ENCODE data around the gene HORMAD2.

HORMAD2 gene

GRCh38 chr22:30114361-30114760, 34.1 kb downstream of the HORMAD2 start:
- DNase-seq, result no peak

DNA sequence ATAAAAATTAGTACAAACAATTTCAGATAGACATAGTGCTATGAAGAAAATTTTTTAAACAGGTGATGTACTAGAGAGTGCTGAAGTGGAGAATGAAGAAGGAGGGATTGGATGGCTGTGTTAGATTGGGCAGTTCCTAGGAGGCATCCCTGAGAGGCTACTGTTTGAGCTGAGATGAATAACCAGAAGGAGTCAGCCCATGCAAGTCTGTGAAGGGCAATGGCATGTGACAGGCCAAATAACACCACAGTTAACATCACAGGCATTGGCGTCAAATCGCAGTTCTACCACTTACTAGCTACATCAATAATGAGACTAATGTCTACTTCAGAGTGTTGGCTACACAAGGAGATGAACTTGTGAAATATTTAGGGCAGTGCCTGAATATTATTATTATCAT, 35.4 kb downstream of the HORMAD2 start:
- DNase-seq, result no peak

DNA sequence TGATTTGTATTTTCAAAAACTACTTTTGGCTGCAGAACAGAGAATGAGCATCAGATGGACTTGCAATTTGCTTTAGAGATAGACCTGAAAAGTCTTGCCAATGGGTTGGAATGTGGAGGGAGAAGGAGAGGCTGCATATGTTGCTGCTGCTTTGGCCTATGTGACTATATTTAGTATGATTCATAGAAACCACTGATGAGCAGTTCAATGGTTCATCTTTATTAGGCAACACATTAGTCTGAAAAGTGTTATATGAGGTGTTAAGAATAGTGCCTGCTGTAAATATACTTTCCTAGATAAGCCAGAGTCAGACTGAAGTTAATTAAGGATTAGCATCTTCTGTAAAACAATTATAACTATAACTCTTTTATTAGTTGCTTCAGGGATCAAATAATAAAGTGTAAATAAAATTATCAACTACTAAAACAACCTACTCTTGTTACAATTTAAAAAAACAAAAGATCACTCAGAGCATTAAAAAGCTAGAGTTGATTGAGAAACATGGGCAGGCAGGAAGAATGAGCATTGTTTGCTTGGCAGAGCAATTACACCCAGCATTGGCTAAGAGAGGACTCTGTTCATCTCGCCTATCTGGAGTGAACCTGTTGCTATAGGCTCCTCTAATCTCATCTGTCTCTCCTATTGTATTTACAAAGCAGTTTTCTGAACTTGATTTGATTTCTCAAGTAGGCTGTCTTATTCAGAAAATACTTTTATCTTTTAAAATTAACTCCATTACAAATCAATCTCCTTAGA, 36.3 kb downstream of the HORMAD2 start:
- DNase-seq, result peak; percentile 55

DNA sequence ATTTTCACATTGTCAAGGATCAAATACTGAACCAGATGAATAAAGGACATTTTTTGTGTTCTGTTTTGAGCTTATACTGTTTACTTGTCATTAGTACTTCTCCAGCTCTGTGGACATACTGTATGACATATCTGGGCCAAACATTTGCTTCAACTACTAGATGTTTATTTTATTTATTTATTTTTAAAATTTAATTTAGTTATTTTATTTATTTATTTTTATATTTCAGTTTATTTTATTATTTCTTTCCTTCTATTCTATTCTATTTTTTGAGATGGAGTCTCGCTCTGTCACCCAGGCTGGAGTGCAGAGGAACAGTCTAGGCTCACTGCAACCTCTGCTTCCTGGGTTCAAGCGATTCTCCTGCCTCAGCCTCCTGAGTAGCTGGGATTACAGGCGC, 37.0 kb downstream of the HORMAD2 start:
- no peak for DNase-seq

- DNase-seq, result no peak
Observed at GRCh38 chr22:30118291-30118690, 38.0 kb downstream of the HORMAD2 start.

DNA sequence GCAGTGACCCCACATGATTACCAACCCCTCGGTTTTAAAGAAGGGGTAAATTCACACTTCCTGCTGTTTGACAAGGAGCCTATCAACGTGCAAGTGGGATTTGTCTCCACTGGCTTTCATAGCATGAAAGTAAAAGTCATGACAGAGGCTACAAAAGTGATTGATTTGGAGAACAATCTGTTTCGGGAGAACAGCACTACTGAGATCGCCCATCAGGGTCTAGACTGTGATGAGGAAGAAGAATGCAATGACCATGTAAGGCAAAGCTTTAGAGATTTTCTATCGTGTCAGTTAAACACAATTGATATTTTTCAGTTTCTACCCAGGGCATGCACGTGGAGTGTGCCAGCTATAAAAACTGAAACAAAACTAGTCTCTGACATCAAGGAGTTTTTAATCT, 41.7 kb downstream of the HORMAD2 start:
- DNase-seq, result no peak

DNA sequence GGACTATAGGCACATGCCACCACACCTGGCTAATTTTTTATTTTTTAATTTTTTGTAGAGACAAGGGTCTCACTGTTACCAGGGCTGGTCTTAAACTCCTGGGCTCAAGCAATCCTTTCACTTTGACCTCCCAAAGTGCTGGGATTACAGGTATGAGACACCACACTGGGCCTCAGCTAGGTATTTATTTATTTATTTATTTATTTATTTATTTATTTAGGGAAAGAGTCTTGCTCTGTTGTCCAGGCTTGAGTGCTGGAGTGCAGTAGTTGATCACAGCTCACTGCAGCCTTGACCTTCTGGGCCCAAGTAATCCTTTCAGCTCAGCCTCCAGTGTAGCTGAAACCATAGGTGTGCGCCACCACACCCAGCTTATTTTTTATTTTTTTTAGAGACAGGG, 43.2 kb downstream of the HORMAD2 start:
- DNase-seq, result no peak

- peak; percentile 19 for DNase-seq
Observed at GRCh38 chr22:30127749-30128166, 47.5 kb downstream of the HORMAD2 start.

DNA sequence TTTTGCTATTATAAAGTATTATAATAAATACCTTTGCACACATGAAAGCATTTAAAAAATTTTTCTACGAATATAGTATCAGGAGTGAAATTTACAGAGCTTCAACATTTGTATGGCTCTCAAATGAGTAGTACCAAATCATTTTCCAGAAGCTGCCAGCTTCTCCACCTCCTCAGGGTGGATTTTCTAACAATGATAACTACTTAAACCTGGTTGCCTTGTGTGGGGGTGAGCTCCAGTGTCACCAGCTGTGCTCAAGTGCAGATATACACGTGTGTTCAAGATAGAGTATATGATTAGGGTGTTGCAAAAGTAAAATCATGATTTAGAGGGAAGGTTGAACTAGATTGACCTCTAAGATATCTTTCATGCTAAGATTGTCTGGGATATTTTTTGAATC, 48.2 kb downstream of the HORMAD2 start:
- DNase-seq, result no peak

- no peak for DNase-seq
Observed at GRCh38 chr22:30129636-30130035, 49.4 kb downstream of the HORMAD2 start.

DNA sequence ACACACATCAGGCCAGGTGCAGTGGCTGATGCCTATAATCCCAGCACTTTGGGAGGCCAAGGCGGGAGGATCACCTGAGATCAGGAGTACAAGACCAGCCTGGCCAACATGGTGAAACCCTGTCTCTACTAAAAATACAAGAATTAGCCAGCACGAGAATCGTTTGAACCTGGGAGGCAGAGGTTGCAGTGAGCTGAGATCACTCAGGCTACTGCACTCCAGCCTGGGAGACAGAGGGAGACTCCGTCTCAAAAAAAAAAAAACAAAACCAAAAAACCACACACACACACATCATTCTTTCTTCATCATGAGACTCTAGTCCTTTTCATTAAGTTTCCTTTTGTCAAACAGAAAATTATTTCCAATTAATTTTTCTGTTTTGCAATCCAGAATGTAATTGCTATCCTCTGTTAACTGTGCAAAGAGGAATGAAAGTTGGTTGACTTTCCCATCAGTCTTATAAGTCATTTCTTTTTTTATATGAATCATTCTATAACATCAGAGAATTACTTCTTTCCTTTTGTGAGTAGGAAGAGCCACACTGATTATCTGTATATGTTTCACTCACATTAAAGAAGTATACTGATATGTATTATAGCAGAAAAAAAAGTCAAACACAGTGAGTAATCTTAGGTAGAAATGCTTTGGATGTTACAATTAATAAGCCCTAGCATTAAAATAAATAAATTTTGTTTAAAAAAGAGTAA, 52.2 kb downstream of the HORMAD2 start:
- no peak for DNase-seq

DNA sequence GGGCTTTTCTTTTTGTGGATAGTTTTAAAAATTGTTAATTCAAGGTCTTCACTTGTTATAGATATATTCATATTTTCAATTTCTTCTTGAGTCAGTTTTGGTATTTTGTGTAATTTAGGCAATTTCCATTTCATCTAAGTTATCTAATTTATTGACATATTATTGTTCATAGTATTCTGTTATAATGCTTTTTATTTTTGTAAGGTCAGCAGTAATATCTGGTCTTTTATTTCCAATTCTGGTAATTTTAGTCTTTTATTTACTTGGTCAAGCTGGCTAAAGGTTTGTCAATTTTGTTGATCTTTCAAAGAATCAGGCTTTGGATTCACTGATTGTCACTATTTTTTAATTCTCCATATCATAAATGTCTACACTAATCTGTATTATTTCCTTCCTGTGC, 60.1 kb downstream of the HORMAD2 start:
- DNase-seq, result no peak

- no peak for DNase-seq
Observed at GRCh38 chr22:30143265-30143664, 63.0 kb downstream of the HORMAD2 start.

DNA sequence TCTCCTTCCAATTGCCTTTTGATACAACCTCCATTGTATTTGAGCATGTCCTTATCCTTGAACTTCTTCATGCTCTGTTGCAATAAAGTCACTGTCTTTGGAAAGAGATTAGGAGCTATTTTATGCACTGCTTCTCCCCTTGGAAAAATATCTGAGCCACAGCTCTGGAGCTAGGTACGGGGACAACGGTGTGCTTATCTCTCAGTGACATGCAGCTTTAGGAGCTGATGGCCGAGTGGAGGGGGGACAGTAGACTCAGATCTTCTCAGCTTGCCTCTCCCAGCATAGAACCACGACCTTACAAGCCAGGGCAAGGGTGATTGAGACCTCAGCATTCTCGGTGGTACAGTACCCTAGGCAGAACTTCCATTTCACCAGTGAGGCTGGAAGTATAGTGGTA, 64.1 kb downstream of the HORMAD2 start:
- DNase-seq, result no peak

GRCh38 chr22:30150212-30150611, 69.9 kb downstream of the HORMAD2 start:
- DNase-seq, result peak; percentile 31

GRCh38 chr22:30158277-30158676, 78.0 kb downstream of the HORMAD2 start:
- DNase-seq, result no peak

DNA sequence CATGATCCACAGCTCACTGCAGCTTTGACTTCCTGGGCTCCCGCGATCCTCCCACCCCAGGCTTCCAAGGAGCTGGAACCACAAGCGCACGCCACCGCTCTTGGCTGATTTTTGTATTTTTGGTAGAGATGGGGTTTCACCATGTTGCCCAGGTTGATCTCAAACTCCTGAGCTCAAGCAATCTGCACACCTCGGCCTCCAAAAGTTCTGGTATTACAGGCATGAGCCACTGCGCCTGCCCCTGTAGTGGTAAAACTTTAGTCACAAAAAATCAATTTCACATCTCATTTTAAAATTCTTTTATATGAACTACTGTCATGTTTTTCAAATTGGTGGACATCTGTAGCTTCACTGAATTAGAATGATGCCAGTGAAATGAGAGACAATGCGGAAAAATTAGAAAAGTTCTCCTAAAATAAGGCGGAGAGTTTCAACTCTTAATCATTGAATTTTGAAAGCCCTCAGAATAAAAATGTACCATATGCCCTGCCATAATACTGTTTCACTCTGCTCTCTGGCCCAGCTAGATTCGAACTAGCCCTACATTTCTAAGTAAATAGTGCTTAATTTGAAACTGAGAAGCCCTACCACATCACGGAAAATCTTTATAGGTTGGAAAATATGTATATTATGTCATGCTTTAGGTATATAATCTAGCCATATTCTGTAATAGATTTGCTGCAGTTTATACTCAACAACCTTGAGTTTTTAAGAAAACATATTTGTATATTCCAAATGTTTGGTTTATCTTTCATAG, 78.7 kb downstream of the HORMAD2 start:
- DNase-seq, result no peak

DNA sequence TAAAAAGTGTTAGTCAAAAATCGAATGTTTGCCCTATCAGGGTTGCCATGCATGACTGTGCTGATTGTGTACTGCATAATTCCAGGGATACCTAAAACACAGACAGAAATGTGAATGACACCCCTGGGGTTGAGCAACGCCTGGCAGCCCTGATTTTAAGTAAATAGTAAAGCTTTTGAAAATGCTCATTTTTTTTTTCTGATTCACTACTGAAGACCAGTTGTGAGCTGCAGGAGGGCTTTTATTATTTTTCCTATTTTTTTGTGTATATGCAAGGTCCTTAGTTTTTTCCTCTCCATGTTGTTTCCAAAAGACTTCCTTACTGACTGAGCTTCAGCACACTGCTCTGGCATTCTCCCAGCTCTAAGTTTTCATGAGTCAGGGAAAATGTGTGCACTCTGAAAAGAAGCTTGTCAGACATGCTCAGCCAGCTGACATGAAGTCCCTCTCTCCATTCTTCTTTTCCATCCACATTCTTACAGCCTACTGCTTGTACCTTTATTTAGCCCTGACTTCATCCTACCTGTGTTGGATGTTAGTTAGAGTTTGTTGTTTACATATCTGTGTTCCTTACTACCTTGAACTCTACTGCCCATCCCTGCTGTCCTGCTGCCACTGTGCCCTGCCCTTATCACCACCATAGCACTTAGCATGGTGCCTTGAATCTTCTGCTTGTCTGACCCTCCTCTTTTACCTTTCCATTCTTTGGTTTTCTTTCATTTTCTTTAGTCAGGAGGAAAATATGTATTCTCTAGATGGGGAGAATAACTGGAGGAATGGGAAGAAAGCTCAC, 79.5 kb downstream of the HORMAD2 start:
- DNase-seq, result no peak

DNA sequence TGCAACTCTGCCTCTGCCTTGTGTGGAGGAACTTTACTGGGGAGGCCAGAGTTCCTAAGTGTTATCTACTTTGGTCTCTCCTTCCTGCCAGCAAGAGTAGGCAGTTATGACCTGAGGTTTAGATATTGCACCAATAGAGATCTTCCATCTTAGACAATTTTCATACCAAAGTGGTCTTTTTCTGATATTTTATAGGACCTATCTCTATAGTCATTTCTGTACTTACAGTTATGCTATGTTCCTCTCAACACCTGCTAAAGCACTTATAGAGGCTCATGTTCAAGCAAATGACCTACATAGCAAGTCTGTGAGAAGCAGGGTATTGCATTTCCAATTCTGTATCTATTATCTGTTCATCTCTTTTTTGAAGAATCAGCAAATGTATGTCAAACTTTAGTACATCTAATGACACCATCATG, 80.8 kb downstream of the HORMAD2 start:
- no peak for DNase-seq

- no peak for DNase-seq
Observed at GRCh38 chr22:30167296-30167695, 87.0 kb downstream of the HORMAD2 start.

GRCh38 chr22:30167734-30168133, 87.5 kb downstream of the HORMAD2 start:
- DNase-seq, result no peak

- no peak for DNase-seq
Observed at GRCh38 chr22:30169002-30169401, 88.7 kb downstream of the HORMAD2 start.

GRCh38 chr22:30170129-30170528, 89.9 kb downstream of the HORMAD2 start:
- DNase-seq, result no peak

Measured in suppressor macrophage treated with lipopolysaccharide for 4 hours (primary cell).